Cardiac muscle cell (in vitro differentiated cells and primary cell): Measurements from ENCODE around the gene TDRD1. TPM values are rescaled to one million over a fixed set of nuclear protein-coding genes. Genes with fewer than 3 reads are reported as not detected.

Source experiments
- DNase-seq, 2 donors: peaks; one replicate each; pipeline versions ENCODE4 v3.0.0 to v3.0.0-alpha.2; 2010 to 2017; ENCODE audit warnings: low read depth in 1 of 2, low spot score in 1 of 2
- H3K27ac ChIP-seq: fragments of 200-600 bp; sonication (generic); 2 replicates; pipeline ENCODE4 v1.5.1; 2016
- H3K27me3 ChIP-seq: fragments of 200-600 bp; sonication (generic); 2 replicates; pipeline ENCODE4 v1.6.0; 2016; ENCODE audit warnings: control low read depth
- H3K36me3 ChIP-seq: fragments of 200-600 bp; sonication (generic); 2 replicates; pipeline ENCODE4 v1.5.1; 2016; ENCODE audit warnings: control low read depth
- H3K4me1 ChIP-seq: fragments of 200-600 bp; sonication (generic); 2 replicates; pipeline ENCODE4 v1.8.1; 2017; ENCODE audit warnings: low read depth, mild to moderate bottlenecking, mixed run types
- H3K4me3 ChIP-seq: fragments of 200-600 bp; sonication (generic); 2 replicates; pipeline ENCODE4 v1.5.1; 2016; ENCODE audit warnings: mild to moderate bottlenecking
- H3K9me3 ChIP-seq: fragments of 200-600 bp; sonication (generic); 2 replicates; pipeline ENCODE4 v1.5.1; 2017; ENCODE audit warnings: low read depth, mild to moderate bottlenecking, control low read depth
- CTCF ChIP-seq: IDR thresholded peaks from 2 replicates; pipeline ENCODE4 v1.5.1; 2012; ENCODE audit warnings: low read depth, mild to moderate bottlenecking, low read length
- polyA plus RNA-seq: library from polyadenylated mRNA; unstranded; fragments of >200 nt; fragmentation: Nextera tagmentation; extraction: Ambion mirVana; gene quantifications from 2 replicates; pipeline ENCODE4 v1.2.1, GENCODE V29; 2016
- total RNA-seq: library from RNA; depleted of rRNA; stranded (reverse); fragments of >200 nt; gene quantifications from 2 replicates; pipeline ENCODE4 v1.2.3, GENCODE V29; 2016

Gene TDRD1
- total and polyA plus RNA-seq, 2 experiments from 2014 or later, result not detected

GRCh38 chr10:114257498-114257897 lies 78.3 kb downstream of the TDRD1 start:
- no peaks in the 10 kb centered on the region for H3K36me3 ChIP-seq
- DNase-seq, result no peak
- TF ChIP-seq CTCF, result no peak
- no peaks in the 10 kb centered on the region for H3K27me3 ChIP-seq
- H3K9me3 ChIP-seq, result no peaks in the 10 kb centered on the region
- no peaks in the 10 kb centered on the region for H3K4me1 ChIP-seq
- H3K27ac ChIP-seq, result no peak overlapping the region
- no peak overlapping the region for H3K4me3 ChIP-seq

GRCh38 chr10:114258274-114258840 lies 79.2 kb downstream of the TDRD1 start:
- Histone ChIP-seq H3K9me3 (no peaks in the 10 kb centered on the region), H3K36me3 (no peaks in the 10 kb centered on the region), H3K27ac (no peak overlapping the region), H3K4me1 (no peaks in the 10 kb centered on the region), H3K4me3 (no peak overlapping the region), H3K27me3 (no peaks in the 10 kb centered on the region)
- no peak for DNase-seq
- TF ChIP-seq CTCF, result no peak

- H3K4me1 ChIP-seq, result no peaks in the 10 kb centered on the region
- no peaks in the 10 kb centered on the region for H3K27me3 ChIP-seq
- no peaks in the 10 kb centered on the region for H3K9me3 ChIP-seq
- no peaks in the 10 kb centered on the region for H3K36me3 ChIP-seq
- TF ChIP-seq CTCF, result no peak
- peak in 1 of 2 donors; percentile 73 for DNase-seq
- H3K27ac ChIP-seq, result no peak overlapping the region
- no peak overlapping the region for H3K4me3 ChIP-seq
Observed at GRCh38 chr10:114259824-114260223, 80.7 kb downstream of the TDRD1 start.

DNA sequence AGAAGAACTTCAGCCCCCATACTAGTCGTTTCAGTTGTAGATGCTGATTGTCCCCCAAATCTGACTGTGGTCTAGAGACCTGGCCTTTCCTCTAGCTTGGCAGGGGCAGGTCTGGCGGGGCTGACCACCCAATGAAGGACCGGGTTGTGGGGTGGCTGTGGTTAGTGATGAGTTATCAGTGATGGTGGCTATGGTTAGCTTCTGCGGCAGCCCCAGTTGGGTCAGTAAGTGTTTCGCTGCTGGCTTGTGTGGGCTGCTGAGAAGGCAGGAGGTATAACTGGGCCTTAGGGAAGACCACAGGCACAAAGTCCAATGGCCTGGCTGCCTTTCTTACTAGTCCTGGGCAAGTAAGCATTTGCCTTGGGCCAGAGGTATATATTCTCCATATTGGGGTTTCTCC lies 81.2 kb downstream of the TDRD1 start:
- H3K4me1 ChIP-seq, result no peaks in the 10 kb centered on the region
- H3K27ac ChIP-seq, result no peak overlapping the region
- no peak for DNase-seq
- no peak overlapping the region for H3K4me3 ChIP-seq
- H3K36me3 ChIP-seq, result no peaks in the 10 kb centered on the region
- no peaks in the 10 kb centered on the region for H3K9me3 ChIP-seq
- no peak for TF ChIP-seq CTCF
- H3K27me3 ChIP-seq, result no peaks in the 10 kb centered on the region

GRCh38 chr10:114261076-114261475 lies 81.9 kb downstream of the TDRD1 start:
- peak in 1 of 2 donors; percentile 83 for DNase-seq
- no peaks in the 10 kb centered on the region for H3K4me1 ChIP-seq
- TF ChIP-seq CTCF, result no peak
- no peak overlapping the region for H3K4me3 ChIP-seq
- H3K27me3 ChIP-seq, result no peaks in the 10 kb centered on the region
- H3K36me3 ChIP-seq, result no peaks in the 10 kb centered on the region
- no peak overlapping the region for H3K27ac ChIP-seq
- no peaks in the 10 kb centered on the region for H3K9me3 ChIP-seq

DNA sequence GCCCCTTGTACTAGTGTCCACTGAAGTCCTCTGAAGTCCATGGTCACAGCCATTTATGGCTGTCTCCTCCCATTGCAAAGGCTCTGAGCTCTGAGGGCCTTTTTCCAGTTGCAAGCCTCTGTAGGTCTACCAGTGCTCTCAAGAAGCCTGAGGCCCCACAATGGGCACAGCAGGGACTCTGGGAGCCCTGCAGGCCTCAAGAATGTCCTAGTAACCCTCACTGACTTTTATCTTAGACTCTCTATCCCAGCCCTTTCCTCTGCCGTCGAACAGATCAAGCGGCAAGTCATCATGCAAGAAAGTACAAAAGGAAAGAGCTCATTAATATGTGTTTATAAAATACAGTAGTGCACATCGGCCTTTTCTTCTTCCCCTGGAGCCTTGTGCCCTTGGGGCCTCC lies 83.3 kb downstream of the TDRD1 start:
- Histone ChIP-seq H3K36me3 (no peaks in the 10 kb centered on the region), H3K9me3 (no peaks in the 10 kb centered on the region), H3K27ac (no peak overlapping the region), H3K4me1 (no peaks in the 10 kb centered on the region), H3K27me3 (no peaks in the 10 kb centered on the region), H3K4me3 (no peak overlapping the region)
- TF ChIP-seq CTCF, result no peak
- DNase-seq, result no peak
